Stimulated activated naive CD8-positive, alpha-beta T cell treated with anti-CD3 and anti-CD28 coated beads, Interleukin-15, Interleukin-2, amounts not matched to agents 100 ng/mL and 50 ng/mL, for 24 hours (primary cell): Measurements from ENCODE around the gene TMIE.

Source experiments
- H3K27ac Mint-ChIP-seq: one replicate; pipeline ENCODE4 v1.8.0; 2021; ENCODE audit warnings: mild to moderate bottlenecking, mixed read lengths
- H3K27me3 Mint-ChIP-seq: one replicate; pipeline ENCODE4 v1.8.0; 2021; ENCODE audit warnings: mixed read lengths
- H3K36me3 Mint-ChIP-seq: one replicate; pipeline ENCODE4 v1.8.0; 2021; ENCODE audit warnings: low read depth, mixed read lengths
- H3K4me1 Mint-ChIP-seq: one replicate; pipeline ENCODE4 v1.8.0; 2021; ENCODE audit warnings: low read depth, mixed read lengths
- H3K4me3 Mint-ChIP-seq: one replicate; pipeline ENCODE4 v1.8.0; 2021; ENCODE audit warnings: mild to moderate bottlenecking, mixed read lengths
- H3K9me3 Mint-ChIP-seq: one replicate; pipeline ENCODE4 v1.8.0; 2021; ENCODE audit warnings: mixed read lengths

TMIE gene

DNA sequence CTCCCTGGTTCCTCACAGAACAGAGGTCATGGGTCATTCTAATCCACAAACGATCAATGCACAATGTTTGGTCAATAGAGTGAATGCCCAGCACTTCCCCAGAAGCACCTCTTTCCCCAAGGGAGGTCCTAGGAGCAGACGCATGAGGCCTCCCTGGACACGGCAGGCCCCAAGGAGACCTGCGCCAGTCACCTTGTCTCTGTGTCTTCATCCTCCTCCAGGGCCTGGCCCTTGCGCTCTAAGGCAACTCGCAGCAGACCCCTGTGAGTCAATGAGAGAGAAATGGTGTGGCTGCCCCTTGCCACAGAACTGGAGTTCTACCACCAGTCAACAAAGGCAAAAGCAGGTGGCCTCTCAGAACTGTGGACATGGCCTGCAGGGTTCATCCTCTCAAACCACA, 25.8 kb upstream of the TMIE start:
- Mint-ChIP-seq H3K4me1 (no peaks in the 10 kb centered on the region), H3K36me3 (no peaks in the 10 kb centered on the region), H3K4me3 (no peak overlapping the region), H3K9me3 (no peaks in the 10 kb centered on the region), H3K27ac (no peak overlapping the region), H3K27me3 (no peaks in the 10 kb centered on the region)

DNA sequence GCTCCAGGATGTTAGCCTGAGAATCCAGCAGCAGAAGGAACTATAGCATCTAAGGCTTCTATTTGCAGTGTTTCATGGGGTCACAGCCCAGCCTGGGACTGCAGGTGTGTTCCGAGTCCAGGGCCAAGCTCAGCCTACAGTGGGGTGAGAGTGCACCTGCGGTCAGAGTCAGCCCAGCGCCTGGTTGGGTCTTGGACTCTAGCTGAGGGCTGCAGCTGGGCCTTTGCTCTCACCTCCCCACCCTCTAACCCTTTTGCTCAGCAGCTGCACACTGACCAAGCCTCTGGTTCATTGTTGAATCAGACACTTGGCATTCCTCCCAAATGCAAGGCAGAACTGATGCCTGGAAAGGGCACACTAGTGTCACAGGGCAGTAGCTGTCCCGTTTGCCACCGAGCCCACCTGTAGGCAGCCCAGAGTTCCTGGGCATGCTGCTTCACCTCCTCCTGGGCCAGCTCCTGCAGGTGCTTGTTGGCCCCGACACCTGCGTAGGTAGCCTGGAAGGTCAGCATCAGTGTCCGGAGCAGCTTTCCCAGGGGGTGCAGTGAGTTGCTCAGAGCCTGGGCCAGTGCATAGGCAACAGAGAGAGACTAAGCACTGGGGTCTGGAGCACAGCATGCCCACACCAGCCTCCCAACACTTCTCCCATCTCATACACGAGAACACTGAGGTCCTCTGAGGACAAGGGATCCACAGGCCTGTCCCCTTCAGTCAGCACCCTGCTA, 25.2 kb upstream of the TMIE start:
- H3K36me3 Mint-ChIP-seq = no peaks in the 10 kb centered on the region
- H3K4me3 Mint-ChIP-seq = no peak overlapping the region
- no peaks in the 10 kb centered on the region for H3K4me1 Mint-ChIP-seq
- no peaks in the 10 kb centered on the region for H3K9me3 Mint-ChIP-seq
- H3K27ac Mint-ChIP-seq = no peak overlapping the region
- no peaks in the 10 kb centered on the region for H3K27me3 Mint-ChIP-seq

DNA sequence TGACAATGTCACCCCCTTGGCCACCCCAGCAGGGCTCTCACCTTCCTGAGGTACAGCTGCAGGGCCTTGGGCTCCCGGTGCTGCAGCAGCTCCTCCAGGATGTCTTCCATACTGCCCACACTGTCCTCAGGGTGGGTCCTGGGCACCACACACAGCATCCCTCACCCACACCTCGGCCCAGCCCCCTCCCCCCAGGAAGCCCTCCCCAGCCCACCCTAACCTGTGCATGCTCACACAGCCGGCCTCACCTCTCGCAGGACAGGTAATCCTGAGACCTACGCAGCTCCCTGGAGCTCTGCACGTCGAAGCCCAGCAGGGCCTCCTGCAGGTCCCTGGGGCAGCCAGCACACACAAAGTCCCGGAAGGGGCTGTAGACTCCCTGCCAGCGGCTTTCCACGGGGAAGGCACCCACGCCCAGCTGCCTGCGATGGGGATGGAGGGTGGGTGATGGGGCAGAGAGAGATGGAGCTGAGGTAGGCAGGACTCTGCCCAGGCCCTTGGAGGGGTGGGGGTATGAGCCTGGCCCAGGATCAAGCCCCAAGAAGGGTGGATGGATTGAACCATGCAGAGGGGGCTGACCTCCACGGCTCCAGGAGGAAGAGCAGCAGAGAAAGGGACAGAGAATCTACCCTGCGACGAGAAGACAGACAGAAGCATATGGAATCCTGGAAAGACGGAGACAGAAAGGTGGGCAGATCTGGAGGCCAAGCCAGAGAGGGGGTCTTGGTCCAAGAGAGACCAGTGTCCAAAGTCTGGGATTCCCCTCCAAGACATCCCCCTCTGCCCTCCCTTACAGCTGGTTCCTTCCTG, 24.4 kb upstream of the TMIE start:
- Mint-ChIP-seq H3K9me3 (no peaks in the 10 kb centered on the region), H3K36me3 (no peaks in the 10 kb centered on the region), H3K27ac (no peak overlapping the region), H3K4me3 (no peak overlapping the region), H3K4me1 (no peaks in the 10 kb centered on the region), H3K27me3 (no peaks in the 10 kb centered on the region)

DNA sequence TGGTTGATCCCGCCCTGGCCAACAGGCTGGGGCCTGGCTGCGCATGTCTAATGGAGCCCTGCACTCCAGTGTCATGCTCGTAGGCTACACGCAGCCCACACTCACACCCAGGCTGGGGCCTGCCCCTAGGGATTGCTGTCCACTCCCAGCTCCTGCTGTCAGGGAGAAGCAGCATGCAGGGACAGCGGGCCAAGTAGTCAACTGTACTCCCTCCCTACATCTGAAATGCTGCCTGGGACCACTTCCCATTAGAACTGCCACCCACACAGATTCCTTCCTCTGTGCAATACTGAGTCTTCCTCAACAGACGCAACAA, 23.8 kb upstream of the TMIE start:
- H3K4me3 Mint-ChIP-seq = no peak overlapping the region

GRCh38 chr3:46678280-46678679, 22.9 kb upstream of the TMIE start:
- H3K36me3 Mint-ChIP-seq = no peaks in the 10 kb centered on the region
- no peaks in the 10 kb centered on the region for H3K4me1 Mint-ChIP-seq
- H3K4me3 Mint-ChIP-seq = no peak overlapping the region
- no peak overlapping the region for H3K27ac Mint-ChIP-seq
- H3K9me3 Mint-ChIP-seq = no peaks in the 10 kb centered on the region
- no peaks in the 10 kb centered on the region for H3K27me3 Mint-ChIP-seq

More for the DNA sequence above, 23.8 kb upstream of the TMIE start:
- H3K27me3 Mint-ChIP-seq = no peaks in the 10 kb centered on the region
- no peaks in the 10 kb centered on the region for H3K36me3 Mint-ChIP-seq
- no peaks in the 10 kb centered on the region for H3K9me3 Mint-ChIP-seq
- no peaks in the 10 kb centered on the region for H3K4me1 Mint-ChIP-seq
- H3K27ac Mint-ChIP-seq = no peak overlapping the region

GRCh38 chr3:46679681-46680080, 21.5 kb upstream of the TMIE start:
- Mint-ChIP-seq H3K4me1 (no peaks in the 10 kb centered on the region), H3K36me3 (no peaks in the 10 kb centered on the region), H3K9me3 (no peaks in the 10 kb centered on the region), H3K27me3 (no peaks in the 10 kb centered on the region), H3K27ac (no peak overlapping the region), H3K4me3 (no peak overlapping the region)

- H3K27ac Mint-ChIP-seq = no peak overlapping the region
- no peaks in the 10 kb centered on the region for H3K36me3 Mint-ChIP-seq
- no peaks in the 10 kb centered on the region for H3K4me1 Mint-ChIP-seq
- no peaks in the 10 kb centered on the region for H3K27me3 Mint-ChIP-seq
- no peaks in the 10 kb centered on the region for H3K9me3 Mint-ChIP-seq
- no peak overlapping the region for H3K4me3 Mint-ChIP-seq
Observed at GRCh38 chr3:46680298-46680826, 20.8 kb upstream of the TMIE start.

- Mint-ChIP-seq H3K36me3 (no peaks in the 10 kb centered on the region), H3K27ac (no peak overlapping the region), H3K4me3 (no peak overlapping the region), H3K27me3 (no peaks in the 10 kb centered on the region), H3K4me1 (no peaks in the 10 kb centered on the region), H3K9me3 (no peaks in the 10 kb centered on the region)
Observed at GRCh38 chr3:46681387-46681786, 19.8 kb upstream of the TMIE start.

GRCh38 chr3:46681856-46682540, 19.2 kb upstream of the TMIE start:
- no peaks in the 10 kb centered on the region for H3K4me1 Mint-ChIP-seq
- no peak overlapping the region for H3K4me3 Mint-ChIP-seq
- no peaks in the 10 kb centered on the region for H3K27me3 Mint-ChIP-seq
- no peaks in the 10 kb centered on the region for H3K9me3 Mint-ChIP-seq
- H3K27ac Mint-ChIP-seq = no peak overlapping the region
- H3K36me3 Mint-ChIP-seq = no peaks in the 10 kb centered on the region

- Mint-ChIP-seq H3K36me3 (no peaks in the 10 kb centered on the region), H3K9me3 (no peaks in the 10 kb centered on the region), H3K27ac (no peak overlapping the region), H3K27me3 (no peaks in the 10 kb centered on the region), H3K4me3 (no peak overlapping the region), H3K4me1 (no peaks in the 10 kb centered on the region)
Observed at GRCh38 chr3:46682974-46683373, 18.2 kb upstream of the TMIE start.

GRCh38 chr3:46684891-46685290, 16.3 kb upstream of the TMIE start:
- Mint-ChIP-seq H3K27me3 (no peaks in the 10 kb centered on the region), H3K36me3 (no peaks in the 10 kb centered on the region), H3K9me3 (no peaks in the 10 kb centered on the region), H3K4me3 (no peak overlapping the region), H3K27ac (no peak overlapping the region), H3K4me1 (no peaks in the 10 kb centered on the region)

- no peak overlapping the region for H3K4me3 Mint-ChIP-seq
- H3K4me1 Mint-ChIP-seq = no peaks in the 10 kb centered on the region
- no peaks in the 10 kb centered on the region for H3K9me3 Mint-ChIP-seq
- no peak overlapping the region for H3K27ac Mint-ChIP-seq
- H3K36me3 Mint-ChIP-seq = no peaks in the 10 kb centered on the region
- no peaks in the 10 kb centered on the region for H3K27me3 Mint-ChIP-seq
Observed at GRCh38 chr3:46685446-46685845, 15.7 kb upstream of the TMIE start.

DNA sequence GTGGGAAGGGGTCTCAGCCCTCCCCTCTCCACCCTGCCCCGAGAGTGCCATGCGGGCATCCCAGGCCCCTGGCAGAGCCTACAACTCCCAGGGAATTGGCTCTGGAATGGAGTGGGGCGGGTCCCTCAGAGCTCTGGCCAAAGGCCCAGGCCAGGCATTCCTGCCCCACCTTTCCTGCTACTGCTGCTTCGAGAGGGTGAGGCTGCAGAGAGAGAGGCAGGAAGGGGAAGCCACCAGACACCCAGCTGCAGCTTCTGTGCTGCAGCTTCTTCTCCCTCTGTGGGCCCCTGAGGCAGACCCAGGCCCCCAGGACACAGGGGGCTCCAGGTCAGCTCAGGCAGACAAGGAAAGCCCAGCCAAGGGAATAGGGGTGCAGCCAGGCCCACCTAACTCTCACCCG, 10.4 kb upstream of the TMIE start:
- peaks cover 20% of the 10 kb centered on the region for H3K4me1 Mint-ChIP-seq
- H3K36me3 Mint-ChIP-seq = no peaks in the 10 kb centered on the region
- H3K9me3 Mint-ChIP-seq = no peaks in the 10 kb centered on the region
- H3K27me3 Mint-ChIP-seq = no peaks in the 10 kb centered on the region
- no peak overlapping the region for H3K4me3 Mint-ChIP-seq
- no peak overlapping the region for H3K27ac Mint-ChIP-seq

- H3K4me1 Mint-ChIP-seq = peaks cover 23% of the 10 kb centered on the region
- H3K27me3 Mint-ChIP-seq = no peaks in the 10 kb centered on the region
- no peaks in the 10 kb centered on the region for H3K36me3 Mint-ChIP-seq
- peak overlapping the region; percentile 73 for H3K4me3 Mint-ChIP-seq
- H3K9me3 Mint-ChIP-seq = no peaks in the 10 kb centered on the region
- H3K27ac Mint-ChIP-seq = no peak overlapping the region
Observed at GRCh38 chr3:46692566-46692990, 8.6 kb upstream of the TMIE start.
